DMS79 (cell line): ENCODE measurements around the gene SMAD7.

ENCODE experiments used
- DNase-seq: peaks from one replicate; lab custom pipeline; 2025; lab: John Stamatoyannopoulos, UW

SMAD7 gene

DNA sequence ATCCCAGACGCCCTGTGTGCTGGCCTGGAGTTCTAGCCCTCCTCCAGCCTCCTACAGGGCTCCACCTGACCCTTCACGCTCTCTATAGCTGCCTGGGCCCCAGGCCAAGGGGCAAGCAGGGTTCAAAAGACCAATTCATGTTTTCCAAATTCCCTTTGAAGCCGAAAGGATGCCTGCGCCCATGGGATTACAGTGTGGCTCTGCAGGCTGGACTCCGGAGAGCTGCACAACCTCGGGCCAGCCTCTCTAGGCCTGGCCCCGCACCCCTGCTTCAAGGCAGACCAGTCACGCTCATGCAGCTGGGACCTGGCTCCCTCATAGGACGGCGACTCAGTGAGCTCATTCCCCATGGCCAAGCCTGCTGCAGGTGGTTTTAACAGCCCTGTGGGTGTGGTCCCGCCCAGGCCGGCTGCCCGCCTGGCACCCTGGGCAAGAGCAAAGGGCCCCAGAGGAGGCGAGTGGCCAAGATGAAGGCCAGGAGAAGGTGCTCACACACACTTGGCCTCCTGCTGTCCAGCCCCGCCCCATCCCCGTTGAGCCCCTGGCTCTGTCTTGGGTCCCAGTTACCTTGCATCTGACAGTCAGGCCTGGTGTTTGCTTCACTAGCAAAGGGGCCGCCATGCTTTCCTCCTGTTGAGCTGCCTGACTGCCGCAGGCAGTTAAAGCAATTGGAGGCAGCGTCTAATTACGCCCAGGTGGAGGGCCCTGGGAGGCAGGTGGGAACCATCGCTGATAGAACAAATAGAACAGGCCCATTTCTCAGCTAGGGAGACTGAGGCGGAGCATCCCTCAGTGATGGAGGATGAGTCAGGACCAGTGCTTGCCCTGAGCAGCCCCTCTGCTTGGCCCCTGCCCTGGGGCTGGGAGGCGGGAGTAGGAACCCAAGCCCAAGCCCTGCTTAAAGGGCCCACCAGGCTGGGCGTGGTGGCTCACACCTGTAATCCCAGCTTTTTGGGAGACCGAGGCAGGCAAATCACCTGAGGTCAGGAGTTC is 56.9 kb downstream of the SMAD7 start:
- no peak for DNase-seq

DNA sequence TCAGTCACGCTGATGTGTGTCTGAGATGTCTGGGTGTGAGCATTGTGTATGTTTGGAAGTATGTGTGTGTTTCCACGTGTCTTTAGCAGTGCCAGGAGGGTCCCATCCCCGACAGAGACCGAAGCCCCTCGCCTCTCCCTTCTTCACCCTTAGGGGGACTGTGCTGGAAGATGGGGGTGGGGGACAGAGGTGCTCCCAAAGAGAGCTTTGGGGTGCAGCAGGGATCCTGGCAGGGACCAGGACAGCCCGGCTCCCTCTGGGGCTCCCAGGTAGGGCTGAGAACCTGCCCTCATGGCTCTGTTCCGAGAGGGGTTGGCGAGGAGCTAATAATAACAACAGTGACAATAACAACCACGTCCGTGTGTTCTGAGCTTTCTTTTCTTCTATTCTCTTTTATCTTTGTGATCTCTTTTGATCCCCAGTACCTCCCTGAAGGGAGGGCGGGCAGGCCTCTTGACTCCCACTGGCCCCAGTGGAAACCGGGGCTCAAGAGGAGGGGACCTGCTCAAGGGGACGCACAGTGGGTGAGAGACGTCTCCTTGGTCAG is 57.6 kb downstream of the SMAD7 start:
- no peak for DNase-seq

DNA sequence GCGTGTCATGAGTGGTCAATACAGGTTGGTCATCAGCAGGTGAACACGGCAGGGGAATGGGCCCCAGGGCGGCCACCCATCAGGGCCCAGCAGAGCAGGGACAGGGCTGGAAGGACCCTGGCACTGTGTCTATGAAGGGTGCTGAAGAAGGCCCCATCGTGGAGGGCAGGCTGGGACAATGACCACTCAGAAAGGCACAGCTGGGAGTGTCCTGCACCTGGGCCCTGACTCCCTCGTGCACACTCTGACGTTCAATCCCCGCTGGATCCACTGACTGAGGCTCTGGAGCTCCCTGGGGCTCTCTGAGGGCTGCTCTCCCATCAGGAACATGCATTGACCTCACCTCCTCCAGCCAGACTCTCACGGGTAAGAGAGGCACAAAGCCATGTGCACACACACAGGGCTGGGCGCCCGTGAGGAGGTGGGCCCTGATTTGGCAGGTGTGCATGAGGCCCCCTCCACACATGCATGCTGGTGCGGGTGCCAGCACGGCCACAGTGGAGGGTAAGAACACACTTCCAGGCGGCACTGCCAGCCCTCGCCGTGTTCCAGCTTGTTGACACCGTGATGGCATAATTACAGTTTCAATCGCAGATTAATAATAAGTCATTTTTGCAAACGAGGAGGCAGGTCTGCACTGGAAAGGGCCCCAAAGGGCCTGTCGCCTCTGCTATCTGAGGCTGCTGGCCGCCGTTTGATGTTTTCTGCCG is 58.5 kb downstream of the SMAD7 start:
- peak; percentile 81 for DNase-seq

DNA sequence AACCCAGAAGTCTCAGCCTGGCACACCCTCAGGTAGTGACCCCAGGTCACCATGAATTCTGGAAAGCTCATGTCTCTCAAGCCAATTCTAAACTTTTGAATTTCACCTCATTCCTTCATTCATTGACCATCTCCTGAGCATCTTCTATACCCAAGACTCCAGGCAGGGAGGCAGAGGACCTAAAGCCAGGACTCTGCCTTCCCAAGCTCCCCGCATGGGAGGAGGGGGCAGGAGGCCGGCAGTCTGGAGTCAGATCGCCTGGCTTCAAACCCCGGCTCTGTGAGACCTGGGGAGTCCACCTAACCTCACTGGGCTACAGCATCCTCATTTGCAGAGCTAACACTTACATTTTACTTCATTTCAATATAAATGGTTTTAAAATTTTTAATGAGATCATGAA is 59.0 kb downstream of the SMAD7 start:
- DNase-seq: no peak

DNA sequence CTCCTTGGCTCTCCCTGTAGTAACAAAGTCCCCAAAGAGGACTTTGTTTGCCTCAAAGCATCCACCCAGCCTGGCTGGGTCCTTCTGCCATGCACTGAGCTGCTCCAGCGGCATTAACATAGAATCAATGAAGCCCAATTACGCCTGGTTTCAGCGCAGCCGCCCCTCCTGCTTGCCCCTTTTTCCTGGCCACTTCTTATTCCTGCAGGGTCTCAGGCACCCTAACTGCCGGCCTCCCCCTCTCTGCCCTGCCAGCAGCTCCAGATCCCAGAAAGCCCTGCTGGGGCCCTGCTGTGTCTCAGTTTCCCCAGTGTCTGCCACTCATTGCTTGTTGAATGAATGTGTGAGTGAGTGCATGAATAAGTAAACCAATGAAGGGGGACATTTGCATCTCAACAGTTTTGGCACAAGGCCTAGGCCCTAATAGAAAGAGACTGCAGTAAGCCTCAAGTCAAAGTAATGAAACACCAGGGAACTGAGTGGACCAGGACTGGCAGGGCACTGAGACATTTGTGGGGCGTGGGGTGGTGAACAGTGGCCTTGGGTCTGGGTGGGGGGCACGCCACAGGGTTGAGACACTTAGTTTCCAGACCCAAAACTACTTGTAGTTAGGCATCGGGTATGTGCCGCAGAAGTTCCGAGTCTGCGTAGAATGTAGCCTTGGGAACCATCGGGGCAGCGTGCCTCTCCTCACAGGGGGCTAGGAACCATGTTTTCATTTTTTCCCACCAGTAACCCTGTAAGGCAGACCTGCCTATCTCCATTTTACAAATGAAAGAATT is 60.6 kb downstream of the SMAD7 start:
- no peak for DNase-seq

DNA sequence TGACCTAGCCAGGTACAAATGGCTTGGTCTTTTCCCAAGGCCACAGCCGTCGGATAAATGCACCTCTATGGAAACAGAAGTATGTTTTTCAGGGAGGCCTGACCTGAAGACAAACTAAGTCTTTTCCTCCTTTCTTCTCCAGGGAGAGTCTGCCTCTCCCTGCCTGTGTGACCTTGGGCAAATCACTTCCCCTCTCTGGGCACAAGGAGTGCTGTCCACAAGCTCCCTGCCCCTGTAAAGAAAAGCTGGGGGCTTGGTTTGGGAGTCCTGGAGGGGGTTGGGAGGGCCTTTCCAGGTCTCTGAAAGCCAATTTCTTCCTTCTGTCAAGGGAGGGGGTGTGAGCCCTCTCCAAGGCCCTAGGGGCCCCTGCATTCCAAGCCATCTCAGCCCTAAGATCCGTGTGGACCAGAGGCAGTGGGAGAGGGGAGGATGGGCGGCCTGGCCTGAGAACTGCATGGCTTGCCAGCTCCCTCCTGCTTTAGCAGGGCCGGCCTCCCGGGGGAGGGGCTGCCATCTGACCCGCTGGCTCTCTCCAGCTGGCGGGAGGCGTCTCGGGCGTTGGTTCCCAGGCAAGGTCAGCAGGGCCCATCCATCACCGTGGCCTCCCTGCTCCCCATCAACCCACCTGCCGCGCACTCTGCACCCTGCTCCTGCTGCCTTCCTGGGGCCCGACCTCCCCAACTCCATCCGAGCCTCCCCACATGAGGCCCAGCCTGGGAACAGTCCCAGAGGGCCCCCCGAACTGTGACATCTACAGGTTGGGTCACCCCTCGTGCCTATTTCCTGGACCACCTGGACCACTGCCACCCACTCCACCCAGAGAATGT is 61.4 kb downstream of the SMAD7 start:
- no peak for DNase-seq

DNA sequence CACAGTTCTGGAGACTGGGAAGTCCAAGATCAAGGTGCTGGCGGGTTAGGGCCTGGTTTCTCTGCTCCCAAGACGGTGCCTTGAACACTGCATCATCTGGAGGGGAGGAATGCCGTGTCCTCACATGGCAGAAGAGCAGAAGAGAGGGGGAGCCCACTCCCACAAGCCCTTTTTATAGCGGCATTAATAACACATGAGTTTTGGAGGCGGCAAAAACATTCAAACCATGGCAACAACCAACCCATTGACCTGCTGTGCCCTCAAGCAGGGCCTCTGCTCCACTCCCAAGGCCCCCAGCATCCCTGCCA is 62.0 kb downstream of the SMAD7 start:
- DNase-seq: no peak

DNA sequence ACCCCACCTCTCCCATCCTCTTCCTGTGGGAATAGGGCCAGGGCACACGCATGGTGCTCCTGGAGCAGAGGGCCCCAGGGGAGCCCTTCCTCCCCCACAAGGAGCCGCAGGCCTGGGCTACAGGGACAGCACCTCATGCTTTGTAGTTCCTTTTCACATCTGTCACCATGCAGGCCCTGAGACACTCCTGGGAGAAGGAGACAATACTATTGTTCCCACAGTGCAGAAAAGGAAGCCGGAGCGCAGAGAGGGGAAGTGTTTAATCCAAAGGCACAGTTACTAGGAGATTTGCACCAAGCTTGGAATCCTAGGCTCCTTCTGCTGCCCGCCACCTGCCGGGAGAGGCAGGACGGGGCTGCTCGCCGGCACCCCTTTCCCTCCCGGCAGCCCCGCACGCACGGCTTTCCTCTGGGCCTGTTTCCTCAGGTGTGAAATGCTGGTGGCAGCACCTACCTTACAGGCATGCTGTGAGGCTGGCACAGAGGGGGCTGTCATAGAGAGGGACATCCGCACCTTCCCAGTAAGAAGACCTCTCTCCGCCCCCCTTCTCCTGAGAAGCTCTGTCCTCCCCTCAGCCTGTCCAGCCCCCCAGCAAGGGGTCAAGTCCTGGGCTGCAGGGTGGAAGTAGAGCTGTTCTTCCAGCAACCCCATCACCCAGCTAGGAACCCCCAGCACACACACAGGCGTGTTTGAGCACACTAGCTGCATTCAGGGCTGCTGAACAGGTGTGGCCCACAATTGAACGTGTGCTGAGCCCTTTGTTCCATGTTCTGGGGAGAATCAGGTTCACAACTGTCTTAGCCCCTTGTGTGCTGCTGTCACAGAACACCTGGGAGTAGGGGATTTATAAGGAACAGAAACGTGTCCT is 62.6 kb downstream of the SMAD7 start:
- no peak for DNase-seq

DNA sequence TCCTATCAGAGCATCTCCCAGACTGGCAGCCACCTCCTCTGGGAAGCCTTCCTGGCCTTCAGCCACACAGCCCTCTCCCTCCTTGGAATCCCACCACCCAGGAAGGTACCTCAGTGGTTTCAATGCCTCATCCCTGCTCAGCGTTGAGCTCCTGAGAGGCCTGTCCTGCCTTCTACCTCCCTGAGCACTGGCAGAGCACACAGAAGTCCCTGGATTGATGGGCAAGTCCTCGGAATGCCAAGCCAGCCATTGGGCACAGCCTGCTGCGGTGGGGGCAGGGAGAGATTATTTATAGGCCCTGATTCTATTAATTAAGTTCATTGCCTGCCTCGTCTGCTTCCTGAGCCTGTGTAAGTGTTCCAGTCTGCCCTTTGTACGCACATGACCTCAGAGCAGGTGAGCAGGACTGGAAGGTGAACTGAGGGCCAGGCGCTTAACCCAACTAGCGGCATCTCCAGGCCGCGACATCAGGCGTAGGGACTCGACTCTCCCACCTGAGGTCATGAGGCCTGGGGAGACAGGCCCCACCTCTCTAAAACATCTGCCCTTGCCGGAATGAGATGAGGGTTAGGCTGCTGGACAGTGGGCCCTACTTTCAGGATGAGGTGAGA is 63.4 kb downstream of the SMAD7 start:
- DNase-seq: no peak

DNA sequence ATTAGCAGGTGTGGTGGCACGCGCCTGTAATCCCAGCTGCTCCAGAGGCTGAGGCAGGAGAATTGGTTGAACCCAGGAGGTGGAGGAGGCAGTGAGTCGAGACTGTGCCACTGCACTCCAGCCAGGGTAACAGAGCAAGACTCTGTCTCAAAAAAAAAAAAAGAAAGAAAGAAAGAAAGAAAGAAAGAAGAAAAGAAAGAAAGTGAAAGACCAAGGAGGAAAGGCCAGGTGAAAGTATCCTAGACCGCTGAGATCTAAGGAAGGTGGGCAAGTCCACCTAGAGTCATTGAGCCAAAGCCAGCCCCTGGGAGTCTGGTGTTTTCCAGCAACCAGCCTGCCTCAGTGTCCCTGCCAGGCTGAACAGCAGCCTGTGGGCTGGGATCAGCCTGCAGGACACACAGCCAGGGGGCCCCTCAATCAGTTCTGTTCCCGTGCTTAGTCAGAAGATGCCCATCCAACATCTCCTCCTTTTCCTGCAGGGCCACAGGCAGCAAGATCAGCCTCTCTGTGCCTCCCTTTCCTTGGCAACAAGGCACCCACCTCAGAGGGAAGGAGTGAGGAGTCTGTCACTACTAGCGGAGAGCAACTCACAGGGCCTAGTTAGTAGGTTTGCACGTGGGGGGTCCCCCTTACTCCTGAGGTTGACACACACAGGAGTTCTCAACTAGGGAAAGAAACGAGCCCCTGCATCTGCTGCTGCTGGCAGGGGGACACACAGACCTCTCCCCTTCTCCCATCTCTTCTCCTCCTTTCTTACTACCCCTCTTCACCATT is 64.1 kb downstream of the SMAD7 start:
- no peak for DNase-seq

DNA sequence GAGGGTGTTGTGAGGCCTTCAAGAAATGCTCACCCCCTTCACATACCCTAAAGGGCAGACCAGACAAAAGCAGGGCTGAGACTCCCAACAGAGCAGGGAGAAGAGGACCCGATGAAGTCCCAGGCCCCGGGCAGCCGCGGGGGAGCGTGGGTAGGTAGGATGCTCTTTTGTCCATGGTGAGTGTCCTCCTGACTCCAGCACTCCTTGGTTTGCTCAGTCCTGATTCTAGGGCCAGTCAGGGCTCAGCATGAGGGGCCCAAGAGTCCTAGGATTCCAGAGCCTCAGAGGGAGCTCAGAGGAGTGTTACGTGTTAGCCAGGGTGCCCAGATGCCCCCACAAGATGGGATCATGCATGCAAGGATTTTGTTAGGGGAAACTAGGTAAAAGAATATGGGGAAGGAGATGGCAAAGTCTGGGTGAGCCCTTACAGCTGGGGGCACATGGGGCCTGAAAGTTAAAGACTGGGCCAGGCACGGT is 64.8 kb downstream of the SMAD7 start:
- no peak for DNase-seq

DNA sequence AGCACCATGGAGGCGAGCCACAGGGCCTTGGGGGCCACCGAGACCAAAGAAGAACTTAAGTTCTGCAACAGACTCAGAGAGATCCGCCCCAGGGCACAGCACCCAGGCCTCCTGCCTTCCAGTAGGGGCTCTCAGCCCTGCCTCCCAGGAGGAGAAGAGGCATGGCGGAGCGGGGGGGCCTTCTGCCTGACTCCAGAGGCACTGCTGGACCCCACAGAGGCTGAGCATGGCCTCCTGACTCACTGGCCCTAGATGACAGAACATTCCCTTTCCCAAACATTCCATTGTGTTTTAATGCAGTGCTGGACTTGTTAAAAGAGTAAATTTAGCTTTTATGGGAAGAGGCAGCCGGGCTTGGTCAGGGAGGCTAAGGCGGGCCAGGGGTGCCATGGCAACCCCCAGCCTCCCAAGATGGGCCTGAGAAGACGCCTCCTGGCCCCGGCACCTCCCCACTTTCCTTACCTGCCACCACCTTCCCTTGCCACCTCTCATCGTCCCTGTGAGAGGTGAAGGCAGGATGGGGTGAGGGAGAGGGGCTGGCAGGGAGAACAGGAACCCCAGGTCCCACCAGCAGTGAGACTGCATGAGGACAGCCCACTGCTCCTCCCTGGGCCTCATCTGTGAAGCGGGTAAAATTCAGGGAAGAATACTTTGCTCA is 65.4 kb downstream of the SMAD7 start:
- no peak for DNase-seq

DNA sequence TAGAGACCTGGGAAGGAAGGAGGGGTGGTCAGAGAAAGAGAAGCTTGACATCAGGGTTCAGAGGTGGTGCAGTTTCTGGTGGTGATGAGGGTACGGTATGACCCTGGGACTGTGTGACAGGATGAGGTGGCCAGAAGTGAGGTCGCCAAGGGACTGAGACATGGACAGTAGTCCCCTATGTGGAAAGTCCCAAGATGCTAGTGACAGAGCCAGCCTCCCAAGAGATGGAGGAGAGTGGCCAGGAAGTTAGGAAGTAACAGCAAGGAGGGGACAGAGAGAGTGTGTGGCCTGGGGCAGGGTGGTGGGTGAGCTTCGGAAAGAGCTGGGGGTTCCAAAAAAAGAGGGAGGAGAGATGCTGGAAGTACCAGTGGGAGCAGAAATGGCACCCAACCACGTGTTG is 66.0 kb downstream of the SMAD7 start:
- DNase-seq: no peak

DNA sequence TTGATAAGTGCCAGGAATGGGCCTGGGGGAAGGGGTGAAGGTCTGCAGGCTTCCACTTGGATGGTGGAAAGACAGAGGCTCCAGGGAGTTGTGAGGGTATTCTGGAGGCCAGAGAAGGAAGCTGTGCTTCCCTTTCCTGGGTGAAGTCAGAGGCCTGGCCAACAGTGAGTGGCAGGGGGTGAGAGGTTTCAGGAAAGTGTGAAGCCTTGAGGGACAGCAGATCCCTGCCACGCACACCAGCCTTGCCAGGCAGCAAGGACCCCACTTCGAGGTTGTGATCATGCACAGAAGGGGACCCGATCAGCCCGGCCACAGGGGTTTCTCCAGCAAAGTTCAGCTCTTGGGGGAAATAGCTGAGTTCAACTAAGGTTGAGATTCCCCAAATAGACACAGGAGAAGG is 66.5 kb downstream of the SMAD7 start:
- DNase-seq: no peak

DNA sequence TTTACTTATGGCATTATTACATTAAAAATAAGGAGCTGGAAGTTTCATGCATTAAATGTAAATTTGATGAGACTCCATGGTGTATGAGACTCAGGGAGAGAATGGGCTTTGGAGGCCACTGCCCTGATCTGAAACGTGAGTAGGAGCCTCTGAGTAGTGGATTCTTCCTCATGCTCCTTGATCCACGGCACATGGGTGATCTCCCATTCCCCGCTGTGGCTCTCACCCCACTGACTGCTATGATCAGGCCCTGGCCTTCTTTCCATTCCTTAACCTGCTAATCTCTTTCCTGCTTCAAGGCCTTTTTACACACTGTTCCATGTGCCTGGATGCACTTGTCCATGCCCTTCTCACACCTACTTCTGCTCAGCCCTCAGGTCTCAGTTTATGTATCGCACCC is 68.4 kb downstream of the SMAD7 start:
- DNase-seq: no peak

DNA sequence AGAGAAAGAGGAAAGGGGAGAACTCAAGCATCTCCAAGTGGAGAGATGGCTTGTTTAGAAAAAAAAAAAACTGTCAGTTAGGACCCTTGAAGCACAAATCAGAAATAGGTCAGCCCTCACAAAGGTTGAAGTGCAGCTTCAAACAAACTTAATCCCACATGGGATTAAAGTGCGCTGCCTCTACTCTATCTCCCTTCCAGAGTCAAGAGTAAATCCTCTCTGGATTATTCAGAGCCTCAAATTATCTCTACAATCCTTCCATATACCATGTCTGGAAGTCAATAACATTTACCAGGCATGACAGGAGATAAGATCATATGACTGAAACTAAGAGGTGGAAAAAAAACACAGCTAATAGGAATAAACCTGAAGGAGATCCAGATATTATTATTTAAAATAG is 69.8 kb downstream of the SMAD7 start:
- DNase-seq: no peak

DNA sequence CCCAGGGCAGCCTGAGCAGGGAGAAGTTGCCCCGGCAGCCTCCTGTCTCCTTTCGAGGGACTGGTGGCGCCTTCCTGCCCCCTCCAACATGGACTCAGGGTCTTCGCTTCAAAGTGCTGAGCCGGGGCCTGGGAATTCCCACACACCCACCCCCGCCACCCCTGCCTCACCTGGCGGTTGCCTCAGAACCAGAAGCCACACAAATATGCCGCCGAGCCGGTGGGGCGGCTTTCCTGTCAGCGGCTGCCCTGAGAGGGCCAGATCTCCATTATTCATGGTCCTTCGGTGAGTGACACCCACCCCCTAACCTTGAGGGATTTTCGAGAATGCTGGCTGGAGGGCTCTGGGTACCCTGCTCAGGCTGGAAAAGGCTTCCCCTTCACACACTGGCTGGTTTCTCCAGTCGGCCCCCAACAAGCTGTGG is 71.7 kb downstream of the SMAD7 start:
- no peak for DNase-seq

DNA sequence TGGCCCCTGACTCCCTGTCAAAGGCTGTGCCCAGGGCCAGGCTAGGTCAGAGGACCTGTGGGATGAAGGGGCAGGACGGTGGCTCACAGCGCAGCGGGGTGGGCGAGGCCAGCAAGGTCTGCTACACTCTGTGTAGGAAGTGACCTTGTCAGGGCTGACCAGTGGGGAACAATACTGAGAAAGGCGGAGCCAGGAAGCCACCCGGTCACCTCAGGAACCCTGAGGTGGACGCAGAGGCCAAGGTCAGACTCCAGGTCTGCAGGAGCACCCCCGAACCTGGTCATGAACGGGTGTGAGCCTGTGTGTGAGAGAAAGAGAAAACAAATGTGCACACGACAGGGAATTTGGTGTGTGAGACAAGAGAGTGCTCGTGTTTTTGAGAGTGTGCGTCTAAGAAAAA is 72.3 kb downstream of the SMAD7 start:
- no peak for DNase-seq

DNA sequence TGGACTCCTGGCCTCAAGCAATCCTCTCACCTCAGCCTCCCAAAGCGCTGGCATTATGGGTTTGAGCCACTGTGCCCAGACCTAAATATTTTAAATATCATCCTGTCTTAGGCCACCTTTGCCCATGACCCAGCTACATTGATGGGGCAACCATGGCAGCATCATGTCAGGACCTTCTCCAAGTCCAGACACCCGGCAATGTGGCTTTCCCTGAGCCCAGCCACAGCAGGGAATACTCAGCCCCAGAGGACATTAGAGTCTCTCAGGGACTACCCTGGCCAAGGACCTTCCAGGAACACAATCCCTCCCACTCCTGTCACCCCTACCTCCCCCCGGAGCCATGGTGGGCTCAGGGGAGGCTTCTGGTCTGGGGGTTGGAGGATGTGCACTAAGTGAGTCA is 72.8 kb downstream of the SMAD7 start:
- DNase-seq: no peak
